Activated CD8-positive, alpha-beta memory T cell treated with anti-CD3 and anti-CD28 coated beads for 36 hours (primary cell): Measurements from ENCODE around the gene HIBADH. TPM values are rescaled to one million over a fixed set of nuclear protein-coding genes. Genes with fewer than 3 reads are reported as not detected.

Experiments
- CTCF ChIA-PET: fragments of 350-600 bp; sonication (Branson Sonifier 250); formaldehyde crosslinking; loops from one replicate; lab custom pipeline; 2021; ENCODE audit warnings: antibody characterized with exemption; lab: Charles Lee
- POLR2A ChIA-PET: fragments of 350-600 bp; sonication (Branson Sonifier 250); formaldehyde crosslinking; loops from one replicate; lab custom pipeline; 2021; ENCODE audit warnings: antibody characterized with exemption; lab: Charles Lee
- total RNA-seq, 2 experiments: library from RNA; stranded (reverse); gene quantifications; one replicate each; pipeline ENCODE4 v1.2.3, GENCODE V29; 2021

HIBADH gene
- total RNA-seq, 2 experiments from 2014 or later, result 20.0 to 22.0 TPM

DNA sequence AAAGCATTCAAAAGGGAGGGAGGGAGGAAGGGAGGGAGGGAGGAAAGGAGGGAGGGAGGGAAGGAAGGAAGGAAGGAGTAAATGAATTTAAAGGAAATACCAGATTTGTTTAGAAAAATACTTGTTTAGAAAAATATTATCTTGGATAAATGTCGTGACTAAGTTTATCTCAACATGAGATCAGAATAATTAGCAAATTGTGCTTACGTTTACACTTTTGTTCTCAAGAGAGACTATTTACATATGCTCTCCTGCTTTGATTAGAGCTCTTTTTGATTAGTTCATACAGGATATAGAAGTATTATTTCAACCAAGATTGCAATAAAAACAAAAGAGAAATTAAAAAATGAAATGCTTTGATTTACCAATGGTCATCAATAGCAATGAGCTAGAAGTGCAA lies 186.2 kb downstream of the HIBADH start:
- CTCF ChIA-PET, result no interaction called here
- POLR2A ChIA-PET, result no interaction called here

Other genes starting within 250 kb of the HIBADH start
- 10 to 100 TPM; 85.3 to 85.6 TPM for gene TAX1BP1, start 77.3 kb upstream of the HIBADH start, total RNA-seq